GM20431 (cell line): ENCODE data around the gene CHAF1A.

Source experiments
- in situ Hi-C: fragments of 300-500 bp; cut with MseI, MboI; formaldehyde crosslinking; loops from one replicate; pipeline ENCODE4 v1.15.0; 2020; ENCODE audit warnings: low sequenced_read_pairs; ENCODE audit not compliant: unreplicated experiment

The CHAF1A gene, protein sequence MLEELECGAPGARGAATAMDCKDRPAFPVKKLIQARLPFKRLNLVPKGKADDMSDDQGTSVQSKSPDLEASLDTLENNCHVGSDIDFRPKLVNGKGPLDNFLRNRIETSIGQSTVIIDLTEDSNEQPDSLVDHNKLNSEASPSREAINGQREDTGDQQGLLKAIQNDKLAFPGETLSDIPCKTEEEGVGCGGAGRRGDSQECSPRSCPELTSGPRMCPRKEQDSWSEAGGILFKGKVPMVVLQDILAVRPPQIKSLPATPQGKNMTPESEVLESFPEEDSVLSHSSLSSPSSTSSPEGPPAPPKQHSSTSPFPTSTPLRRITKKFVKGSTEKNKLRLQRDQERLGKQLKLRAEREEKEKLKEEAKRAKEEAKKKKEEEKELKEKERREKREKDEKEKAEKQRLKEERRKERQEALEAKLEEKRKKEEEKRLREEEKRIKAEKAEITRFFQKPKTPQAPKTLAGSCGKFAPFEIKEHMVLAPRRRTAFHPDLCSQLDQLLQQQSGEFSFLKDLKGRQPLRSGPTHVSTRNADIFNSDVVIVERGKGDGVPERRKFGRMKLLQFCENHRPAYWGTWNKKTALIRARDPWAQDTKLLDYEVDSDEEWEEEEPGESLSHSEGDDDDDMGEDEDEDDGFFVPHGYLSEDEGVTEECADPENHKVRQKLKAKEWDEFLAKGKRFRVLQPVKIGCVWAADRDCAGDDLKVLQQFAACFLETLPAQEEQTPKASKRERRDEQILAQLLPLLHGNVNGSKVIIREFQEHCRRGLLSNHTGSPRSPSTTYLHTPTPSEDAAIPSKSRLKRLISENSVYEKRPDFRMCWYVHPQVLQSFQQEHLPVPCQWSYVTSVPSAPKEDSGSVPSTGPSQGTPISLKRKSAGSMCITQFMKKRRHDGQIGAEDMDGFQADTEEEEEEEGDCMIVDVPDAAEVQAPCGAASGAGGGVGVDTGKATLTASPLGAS

DNA sequence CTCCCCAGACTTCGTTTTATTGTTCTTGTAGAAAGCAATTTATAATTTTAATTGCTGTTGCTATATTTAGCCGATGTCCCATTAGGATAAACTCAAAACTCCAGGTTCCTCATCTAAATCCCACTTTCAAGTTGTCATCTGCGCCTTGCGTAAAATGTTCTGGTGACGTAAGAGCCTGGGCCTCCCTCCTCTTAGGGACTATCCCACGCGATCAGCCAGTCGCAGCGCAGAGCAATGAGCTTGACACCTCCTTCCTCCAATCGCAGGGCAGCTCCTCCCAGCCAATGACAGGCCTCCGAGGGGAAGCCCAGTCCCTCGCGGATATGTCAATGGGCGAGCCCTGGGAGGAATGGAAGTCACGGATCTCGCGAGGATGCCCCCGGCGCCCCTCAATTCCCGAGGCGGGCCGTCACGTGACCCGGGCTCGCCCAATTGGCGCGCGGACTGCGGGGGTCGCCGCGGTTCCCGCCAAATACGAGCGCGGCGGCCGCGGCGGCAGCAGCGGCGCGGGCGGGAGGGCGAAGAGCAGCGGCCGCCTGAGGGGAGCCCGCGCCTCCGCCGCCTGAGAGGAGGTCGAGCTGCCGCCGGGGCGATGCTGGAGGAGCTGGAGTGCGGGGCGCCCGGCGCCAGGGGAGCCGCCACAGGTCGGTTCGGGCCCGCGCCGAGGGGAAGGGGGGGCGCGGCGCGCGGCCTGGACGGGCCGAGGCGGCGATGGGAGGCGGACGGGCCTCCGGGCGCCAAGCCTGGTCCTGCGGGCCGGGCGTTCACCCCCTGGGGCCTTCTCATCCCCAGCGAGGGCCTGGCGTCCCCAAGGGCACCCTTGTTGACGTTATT is at the start of gene CHAF1A:
Gene CHAF1A (plus strand): TSS at position 470 of the 834 bp plus-strand sequence. CDS start 123 bp downstream, at position 593.
- in situ Hi-C loops = no loop called here

GRCh38 chr19:4352701-4353121 is 49.7 kb upstream of the CHAF1A start:
- in situ Hi-C loops = no loop called here

- in situ Hi-C loops = no loop called here
These were observed 48.2 kb upstream of the CHAF1A start for GRCh38 chr19:4354282-4354681.

DNA sequence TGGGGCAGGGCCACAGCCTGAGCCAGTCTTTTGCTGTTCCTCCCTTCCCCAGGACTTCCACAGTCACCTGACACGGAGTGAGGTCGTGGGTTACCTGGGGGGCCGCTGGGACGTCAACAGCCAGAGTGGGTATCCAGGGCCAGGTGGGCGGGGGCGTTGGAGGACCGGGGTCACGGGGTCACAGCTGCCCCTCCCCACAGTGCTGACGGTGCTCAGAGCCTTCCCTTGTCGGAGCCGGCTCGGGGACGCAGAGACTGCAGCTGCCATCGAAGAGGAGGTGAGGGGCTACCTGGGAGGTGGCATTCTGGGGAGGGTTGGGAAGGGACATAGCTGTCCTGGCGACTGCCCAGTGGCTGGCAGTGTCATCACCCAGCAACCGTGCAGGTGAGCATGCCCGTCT is 47.5 kb upstream of the CHAF1A start:
- in situ Hi-C loops = no loop called here

DNA sequence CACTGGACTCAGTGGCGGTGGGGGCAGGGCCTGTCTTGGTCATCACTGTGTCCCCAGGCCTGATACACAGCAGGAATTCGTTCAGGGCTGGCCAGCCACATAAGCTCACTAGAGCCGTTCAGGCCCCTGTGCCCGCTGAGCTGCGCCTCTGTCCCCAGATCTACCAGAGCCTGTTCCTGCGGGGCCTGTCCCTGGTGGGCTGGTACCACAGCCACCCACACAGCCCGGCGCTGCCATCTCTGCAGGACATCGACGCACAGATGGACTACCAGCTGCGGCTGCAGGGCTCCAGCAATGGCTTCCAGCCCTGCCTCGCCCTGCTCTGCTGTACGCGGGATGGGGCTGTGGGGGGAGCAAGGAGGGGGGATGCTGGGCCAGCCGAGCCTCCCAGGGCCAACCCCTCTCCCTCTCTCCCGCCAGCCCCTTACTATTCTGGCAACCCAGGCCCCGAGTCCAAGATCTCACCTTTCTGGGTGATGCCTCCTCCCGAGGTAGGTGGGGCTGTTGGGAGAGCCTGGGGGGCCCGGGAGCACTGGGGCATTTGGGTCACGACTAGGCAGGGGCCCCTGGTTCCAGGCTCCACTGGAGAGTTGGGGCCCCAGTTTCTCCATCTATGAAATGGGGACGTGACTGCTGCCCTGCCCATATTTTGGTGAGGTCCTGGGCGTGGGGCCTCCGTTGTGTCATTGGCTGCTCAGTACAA is 45.2 kb upstream of the CHAF1A start:
- in situ Hi-C loops = no loop called here

DNA sequence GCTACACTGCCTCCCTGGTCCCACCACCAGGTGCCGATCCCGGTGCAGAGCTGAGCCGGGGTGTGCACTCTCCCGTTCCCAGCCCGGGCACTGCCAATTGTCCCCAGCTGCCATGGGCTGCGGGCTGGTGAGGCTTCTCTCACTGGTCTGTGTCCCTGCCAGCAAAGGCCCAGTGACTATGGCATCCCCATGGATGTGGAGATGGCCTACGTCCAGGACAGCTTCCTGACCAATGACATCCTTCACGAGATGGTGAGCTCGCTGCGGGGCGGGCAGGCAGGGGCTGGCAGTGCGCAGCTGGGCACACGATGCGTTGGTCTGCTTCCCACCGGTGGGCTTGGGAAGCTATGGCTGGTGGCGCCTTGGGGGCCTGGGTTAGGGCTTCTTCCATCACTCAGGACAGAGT is 44.5 kb upstream of the CHAF1A start:
- in situ Hi-C loops = no loop called here

GRCh38 chr19:4358709-4359626 is 43.5 kb upstream of the CHAF1A start:
- in situ Hi-C loops = no loop called here

DNA sequence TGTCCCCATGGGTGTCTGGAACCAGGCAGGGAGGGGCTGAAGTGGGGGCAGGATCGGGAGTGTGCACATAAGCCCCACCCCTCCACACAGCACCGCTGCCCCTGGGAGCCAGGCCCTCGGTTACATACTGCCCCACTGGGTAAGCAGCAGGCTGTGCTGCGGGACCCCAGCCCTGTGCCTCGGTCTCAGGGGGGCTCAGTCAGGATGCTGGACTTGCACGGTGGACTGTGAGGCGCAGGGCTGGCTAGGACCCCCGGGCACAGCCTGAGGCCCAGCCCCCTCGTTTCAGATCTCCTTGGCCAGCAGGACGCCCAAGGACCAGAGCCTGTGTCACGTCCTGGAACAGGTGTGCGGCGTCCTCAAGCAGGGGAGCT is 42.8 kb upstream of the CHAF1A start:
- in situ Hi-C loops = no loop called here

DNA sequence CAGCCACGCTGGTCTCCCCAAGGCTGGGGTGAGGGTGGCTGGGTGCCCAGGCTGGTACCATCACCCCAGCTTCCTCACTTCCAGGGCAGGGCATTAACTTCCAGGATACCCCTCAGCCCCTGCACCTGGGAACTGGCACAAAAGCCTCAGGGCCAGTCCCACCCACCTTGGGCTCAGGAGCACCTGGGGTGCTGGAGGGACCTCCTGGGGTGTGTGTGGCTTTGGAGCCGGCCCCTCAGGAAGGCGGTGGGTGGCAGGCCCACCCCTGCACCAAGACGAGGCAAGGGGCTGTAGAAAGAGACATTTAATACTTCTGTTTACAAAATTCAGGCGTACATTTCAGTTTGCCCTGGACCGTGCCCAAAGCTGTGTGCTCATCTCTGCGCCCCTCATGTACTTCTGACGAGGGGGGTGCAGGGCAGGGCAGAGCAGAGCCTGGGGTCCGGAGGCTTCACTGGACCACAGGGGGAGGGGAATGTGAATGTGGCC is 42.3 kb upstream of the CHAF1A start:
- in situ Hi-C loops = no loop called here

DNA sequence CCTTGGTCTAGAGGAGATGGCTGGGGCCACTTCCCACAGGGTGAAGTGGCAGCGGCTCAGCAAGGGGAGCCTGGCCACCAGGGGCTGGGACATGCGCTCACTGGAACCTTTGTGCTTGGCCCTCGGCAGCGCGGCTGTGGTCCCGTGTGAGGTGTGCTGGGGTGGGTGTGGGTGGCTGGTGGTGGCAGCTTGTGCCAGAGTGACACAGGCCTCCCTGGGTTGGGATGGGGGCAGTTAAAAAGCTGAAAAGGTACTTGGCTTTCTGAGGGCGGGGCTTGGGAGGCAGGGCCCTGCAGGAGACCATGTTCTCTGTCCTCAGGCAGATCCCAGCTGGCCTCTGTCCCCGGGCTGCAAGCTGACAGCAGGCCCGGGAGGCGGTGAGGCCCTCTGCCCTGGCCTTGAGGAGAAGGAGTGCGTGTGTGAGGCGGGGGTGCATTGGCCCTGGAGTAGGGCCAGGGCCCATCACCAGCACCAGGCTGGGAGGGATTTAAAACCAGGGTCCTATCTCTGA is 41.7 kb upstream of the CHAF1A start:
- in situ Hi-C loops = no loop called here

DNA sequence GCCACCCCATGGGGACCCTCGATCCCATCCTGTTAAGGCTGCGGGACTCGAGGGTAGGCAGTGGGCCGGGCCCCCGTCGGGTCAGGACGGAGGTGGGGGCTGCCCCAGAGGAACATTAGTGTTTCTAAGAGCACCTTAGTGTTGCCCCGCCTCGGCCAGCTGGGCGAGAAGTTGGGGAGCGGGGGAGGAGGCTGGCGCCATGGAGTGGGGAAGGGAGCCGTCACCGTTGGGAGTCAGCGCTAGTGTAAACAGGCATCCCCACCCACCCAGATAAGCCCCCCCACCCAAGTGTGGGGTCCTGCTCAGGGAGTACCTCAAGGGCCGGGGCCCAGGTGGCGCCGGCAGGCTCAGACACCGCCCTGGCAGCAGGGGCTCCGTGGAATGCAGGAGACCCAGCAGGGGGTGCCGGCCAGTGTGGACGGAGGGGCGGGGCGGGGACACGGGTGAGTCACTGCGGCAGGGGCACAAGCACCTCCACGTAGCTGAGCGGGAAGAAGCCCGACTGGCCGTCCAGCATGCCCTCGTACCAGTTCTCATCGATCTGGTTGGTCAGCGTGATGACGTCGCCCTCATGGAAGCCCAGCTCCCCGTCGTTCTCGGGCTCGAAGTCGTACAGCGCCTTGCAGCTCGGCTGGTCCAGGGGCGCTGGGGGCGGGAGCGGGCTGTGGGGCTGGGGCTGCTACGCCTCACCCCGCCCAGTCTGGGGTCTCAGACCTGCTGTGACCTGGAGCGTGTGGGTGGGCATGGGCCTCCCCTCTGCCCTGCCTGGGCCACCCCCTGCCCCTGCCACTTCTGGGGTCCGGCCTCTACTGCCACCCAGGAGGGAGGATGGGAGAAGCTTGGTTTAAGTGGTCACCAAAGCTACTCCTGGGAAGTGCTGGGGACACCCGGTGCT is 41.0 kb upstream of the CHAF1A start:
- in situ Hi-C loops = no loop called here

GRCh38 chr19:4362101-4362828 is 40.2 kb upstream of the CHAF1A start:
- in situ Hi-C loops = no loop called here

- in situ Hi-C loops = no loop called here
These were observed 39.5 kb upstream of the CHAF1A start for GRCh38 chr19:4362831-4363545.

DNA sequence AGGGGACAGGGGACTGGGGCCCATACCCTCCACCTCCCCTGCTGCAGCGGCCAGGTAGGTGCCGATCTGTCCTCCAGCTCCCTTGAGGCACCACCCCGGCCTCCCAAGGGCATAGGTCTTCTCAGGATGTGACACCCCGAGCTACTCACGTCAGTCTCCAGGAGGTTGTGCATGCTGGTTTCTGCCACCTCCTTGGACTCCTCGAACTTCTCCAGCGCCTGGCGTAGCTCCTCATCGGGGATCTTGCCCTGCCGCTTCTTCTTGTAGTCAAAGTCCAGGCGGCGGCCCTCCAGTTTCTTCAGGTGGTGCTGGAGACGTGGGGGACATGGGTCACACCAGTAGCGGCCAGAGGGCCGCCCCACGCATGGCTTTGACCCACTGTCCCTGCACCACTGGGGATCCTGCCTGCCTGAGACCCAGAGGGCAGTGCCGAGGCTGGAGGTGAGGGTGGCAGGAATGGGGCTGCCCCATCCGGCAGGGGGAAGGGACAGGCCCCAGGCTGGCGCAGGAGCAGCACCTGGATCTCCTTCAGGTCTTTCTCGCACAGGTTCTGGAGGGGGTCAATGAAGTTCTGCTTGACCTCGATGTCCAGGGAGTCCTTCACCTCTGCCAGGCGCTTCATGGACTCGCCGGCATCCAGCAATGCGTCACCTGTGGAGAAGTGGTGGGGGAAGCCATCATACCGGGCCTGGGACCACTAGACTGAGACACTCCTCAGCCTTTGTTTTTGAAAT is 38.7 kb upstream of the CHAF1A start:
- in situ Hi-C loops = no loop called here

DNA sequence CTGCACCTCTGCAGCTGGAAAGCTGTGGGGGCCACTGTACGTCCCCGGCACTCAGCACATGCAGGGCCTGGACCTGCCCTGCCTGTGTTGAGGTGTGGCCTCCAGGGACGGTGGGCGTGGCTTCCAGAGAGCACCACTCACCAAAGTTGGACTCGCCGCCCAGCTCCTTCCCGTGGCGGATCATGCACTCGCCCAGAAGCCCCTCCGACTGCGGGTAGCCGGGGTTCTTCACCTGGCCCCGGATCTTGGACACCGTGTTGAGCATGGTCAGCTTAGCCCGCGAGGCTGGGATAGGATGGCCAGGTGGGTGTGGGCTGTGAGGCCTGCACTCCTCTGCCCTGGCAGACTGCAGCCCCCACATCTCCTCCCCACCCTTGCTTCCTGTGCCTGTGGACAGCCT is 37.1 kb upstream of the CHAF1A start:
- in situ Hi-C loops = no loop called here
